K562 (cell line): ENCODE results near the gene SLC39A6. TPM values are rescaled to one million over a fixed set of nuclear protein-coding genes. Genes with fewer than 3 reads are reported as not detected.

Experiments used
- ATAC-seq: fragments of 200-7000 bp; cut with Tn5 transposase; 3 replicates; pipeline ENCODE4 v1.9.1; 2020; ENCODE audit warnings: moderate library complexity
- BruUV-seq: library from RNA; stranded (reverse); fragments of 400-500 nt; replicated peaks from 2 replicates; lab custom pipeline; 2021; lab: Mats Ljungman, UMichigan
- CTCF ChIA-PET: fragments of 300-600 bp; formaldehyde crosslinking; extraction: SDS; loops from one replicate; lab custom pipeline; 2021; ENCODE audit warnings: low intra/inter-chr PET ratio; lab: Yijun Ruan, JAX
- POLR2A ChIA-PET: fragments of 300-600, 350-650 bp; sonication (Branson Sonifier 250); formaldehyde crosslinking; extraction: SDS; loops from one replicate; lab custom pipeline; 2021; ENCODE audit warnings: antibody characterized with exemption, inconsistent platforms; lab: Yijun Ruan, JAX
- DNase-seq, 4 experiments: peaks; one replicate each; pipeline versions ENCODE4 v3.0.0 to v3.0.0-alpha.2; 2011 to 2018; ENCODE audit warnings: low spot score in 3 of 4, mixed read lengths in 3 of 4; ENCODE audit errors: extremely low read depth in 1 of 4
- FAIRE-seq: peaks from 2 replicates; lab custom pipeline; 2011; peaks lifted over from hg19 to GRCh38; lab: Jason Lieb, UNC
- H2AFZ ChIP-seq: 2 replicates; pipeline ENCODE4 v1.6.0; 2011; ENCODE audit warnings: low read depth, low read length, control low read depth, inconsistent platforms
- H3K27ac ChIP-seq: fragments of 200-600 bp; 3 replicates; pipeline ENCODE4 v1.8.0; 2011; ENCODE audit warnings: low read depth, mild to moderate bottlenecking, control low read depth, inconsistent platforms, low read length, moderate library complexity, mixed read lengths; ENCODE audit errors: extremely low read depth
- H3K27me3 ChIP-seq, 2 experiments: fragments of 300-600 bp in 1 of 2; 2 replicates in 1 of 2; 3 replicates in 1 of 2; pipeline versions ENCODE4 v1.6.0 to v1.8.0; 2011; ENCODE audit warnings: inconsistent platforms in 2 of 2, low read length in 2 of 2, mild to moderate bottlenecking in 1 of 2, mixed read lengths in 1 of 2, moderate library complexity in 1 of 2; ENCODE audit not compliant: control insufficient read depth in 2 of 2, insufficient read depth in 2 of 2
- H3K36me3 ChIP-seq: fragments of 300-600 bp; 3 replicates; pipeline ENCODE4 v1.8.0; 2011; ENCODE audit warnings: mild to moderate bottlenecking, low read length, inconsistent platforms; ENCODE audit not compliant: control insufficient read depth, insufficient read depth
- H3K4me1 ChIP-seq, 2 experiments: fragments of 200-600 bp in 1 of 2; replicated peaks in 1 of 2; 2 replicates in 1 of 2; 3 replicates in 1 of 2; pipeline versions ENCODE4 v1.5.1 to v1.8.0; 2011; ENCODE audit warnings: inconsistent platforms in 2 of 2, low read length in 2 of 2, mild to moderate bottlenecking in 1 of 2, mixed read lengths in 1 of 2, moderate library complexity in 1 of 2; ENCODE audit not compliant: control insufficient read depth in 2 of 2, insufficient read depth in 2 of 2
- H3K4me2 ChIP-seq: 2 replicates; pipeline ENCODE4 v1.6.1; 2011; ENCODE audit warnings: low read length, control low read depth, inconsistent platforms, mixed read lengths; ENCODE audit not compliant: insufficient read depth
- H3K4me3 ChIP-seq: fragments of 200-600 bp; sonication (generic), shearing (Covaris generic); 2 replicates; pipeline ENCODE4 v1.5.1; 2016; ENCODE audit warnings: control low read depth, inconsistent platforms
- H3K79me2 ChIP-seq: fragments of 200-600 bp; 3 replicates; pipeline ENCODE4 v1.8.0; 2011; ENCODE audit warnings: low read length, inconsistent platforms; ENCODE audit not compliant: control insufficient read depth, insufficient read depth
- H3K9ac ChIP-seq, 2 experiments: 2 replicates each; pipeline versions ENCODE4 v1.6.0 to v1.6.1; 2011; ENCODE audit warnings: low read depth in 2 of 2, low read length in 2 of 2, control low read depth in 1 of 2, inconsistent platforms in 1 of 2, mild to moderate bottlenecking in 1 of 2, mixed read lengths in 1 of 2; ENCODE audit not compliant: insufficient read depth in 1 of 2
- H3K9me1 ChIP-seq: one replicate; pipeline ENCODE4 v1.6.0; 2011; ENCODE audit warnings: inconsistent platforms, mild to moderate bottlenecking, low read length, moderate library complexity; ENCODE audit not compliant: control insufficient read depth, insufficient read depth
- H3K9me3 ChIP-seq: replicated peaks from 2 replicates; pipeline ENCODE4 v1.5.1; 2011; ENCODE audit warnings: low read depth, low read length, inconsistent platforms; ENCODE audit not compliant: control insufficient read depth, insufficient read depth
- H4K20me1 ChIP-seq: replicated peaks from 2 replicates; pipeline ENCODE4 v1.6.1; 2011; ENCODE audit warnings: low read length, inconsistent platforms, mixed read lengths; ENCODE audit not compliant: control insufficient read depth, insufficient read depth
- BACH1 ChIP-seq: fragments of 200-800 bp; sonication (Bioruptor generic); IDR thresholded peaks from 2 replicates; pipeline ENCODE4 v1.6.1; 2016; ENCODE audit warnings: missing genetic modification characterization, missing compliant biosample characterization
- CHCHD3 ChIP-seq: fragments of 250-450 bp; sonication (Bioruptor Pico); IDR thresholded peaks from 2 replicates; pipeline ENCODE4 v2.1.2; 2022; ENCODE audit warnings: mild to moderate bottlenecking
- E2F3 ChIP-seq: fragments of 250-450 bp; sonication (Bioruptor Pico); IDR thresholded peaks from 2 replicates; pipeline ENCODE4 v1.4.0; 2020; ENCODE audit warnings: mild to moderate bottlenecking
- FOXA1 ChIP-seq: fragments of 450-650 bp; IDR thresholded peaks from 2 replicates; pipeline ENCODE4 v1.6.1; 2016; ENCODE audit warnings: mild to moderate bottlenecking, borderline replicate concordance
- GATAD2B ChIP-seq: fragments of 450-650 bp; IDR thresholded peaks from 2 replicates; pipeline ENCODE4 v1.6.1; 2017; ENCODE audit warnings: mild to moderate bottlenecking, borderline replicate concordance
- HDAC1 ChIP-seq, 2 experiments: fragments of 450-650 bp; IDR thresholded peaks; 2 replicates each; pipeline ENCODE4 v1.6.1; 2016 to 2017; ENCODE audit warnings: inconsistent platforms in 1 of 2, mild to moderate bottlenecking in 1 of 2, moderate library complexity in 1 of 2
- LARP7 ChIP-seq: fragments of 450-650 bp; IDR thresholded peaks from 2 replicates; pipeline ENCODE4 v1.6.1; 2016
- MEIS2 ChIP-seq: fragments of 450-650 bp; IDR thresholded peaks from 2 replicates; pipeline ENCODE4 v1.6.1; 2014; ENCODE audit warnings: mild to moderate bottlenecking; ENCODE audit not compliant: partially characterized antibody
- TGIF2 ChIP-seq: sonication (generic); formaldehyde crosslinking; IDR thresholded peaks from 2 replicates; pipeline ENCODE4 v1.8.1; 2022; ENCODE audit warnings: mild to moderate bottlenecking, missing genetic modification reagents, moderate library complexity
- THRAP3 ChIP-seq: fragments of 450-650 bp; IDR thresholded peaks from 2 replicates; pipeline ENCODE4 v1.6.1; 2016; ENCODE audit warnings: mild to moderate bottlenecking, inconsistent platforms, borderline replicate concordance
- USF1 ChIP-seq: sonication (generic); formaldehyde crosslinking; IDR thresholded peaks from 2 replicates; pipeline ENCODE4 v1.9.0; 2022; ENCODE audit warnings: mild to moderate bottlenecking, missing genetic modification reagents
- VEZF1 ChIP-seq: fragments of 200-800 bp; sonication (Bioruptor generic); IDR thresholded peaks from 2 replicates; pipeline ENCODE4 v1.6.1; 2017; ENCODE audit warnings: missing genetic modification characterization, missing compliant biosample characterization
- ZNF584 ChIP-seq: fragments of 200-800 bp; sonication (Bioruptor generic); IDR thresholded peaks from 2 replicates; pipeline ENCODE4 v1.6.1; 2016; ENCODE audit warnings: low read depth, mild to moderate bottlenecking, missing genetic modification characterization, missing compliant biosample characterization
- WGBS: fragments of 100-300 bp; shearing (Covaris generic); methylation state at CpG from one replicate; pipeline ENCODE4 v1.1.6; 2016; ENCODE audit warnings: low coverage, mixed read lengths; ENCODE audit not compliant: insufficient coverage; ENCODE audit errors: missing lambda C conversion rate; 5-methylcytosine and 5-hydroxymethylcytosine counted together
- in situ Hi-C: fragments of 300-500 bp; cut with MboI; formaldehyde crosslinking; loops from 4 replicates; pipeline ENCODE4 v1.15.0; 2018; ENCODE audit warnings: inconsistent platforms, mixed read lengths
- intact Hi-C: fragments of 100-400 bp; cut with micrococcal nuclease; formaldehyde crosslinking; loops from 2 replicates; pipeline ENCODE4 v1.14.2; 2022
- polyA plus RNA-seq, 8 experiments: library from polyadenylated mRNA; depleted of rRNA in 4 of 8; stranded (reverse) in 5 of 8; unstranded in 3 of 8; fragments of >200 nt; fragmentation: Nextera tagmentation in 2 of 8; fragmentation: Illumina TruSeq in 1 of 8; extraction: Ambion mirVana in 2 of 8; extraction: Trizol in 1 of 8; gene quantifications; 2 replicates each; pipeline versions ENCODE4 v1.2.1 to v1.2.3, GENCODE V29; 2011 to 2014; ENCODE audit warnings: inconsistent platforms in 1 of 8, missing spikeins in 1 of 8
- total RNA-seq, 7 experiments: library from RNA; depleted of rRNA in 6 of 7; stranded (reverse); fragments of >200 nt in 6 of 7; fragmentation: Illumina TruSeq in 2 of 7; extraction: Trizol in 2 of 7; gene quantifications; 2 replicates each; pipeline versions ENCODE4 v1.2.1 to v1.2.3, GENCODE V29; 2011 to 2021; ENCODE audit warnings: low replicate concordance in 1 of 7
- TF ChIP-seq, protein P1 (sequence below): fragments of 250-450 bp; sonication (Bioruptor Pico); IDR thresholded peaks from 2 replicates; pipeline ENCODE4 v1.5.0; 2021; ENCODE audit warnings: mild to moderate bottlenecking, borderline replicate concordance

SLC39A6 gene
- total and polyA plus RNA-seq, 9 of the 15 experiments (the other 6 are each of a cell fraction or from before 2014, with no cell fraction given) = 5.6 to 23.8 (median 17.4) TPM

DNA sequence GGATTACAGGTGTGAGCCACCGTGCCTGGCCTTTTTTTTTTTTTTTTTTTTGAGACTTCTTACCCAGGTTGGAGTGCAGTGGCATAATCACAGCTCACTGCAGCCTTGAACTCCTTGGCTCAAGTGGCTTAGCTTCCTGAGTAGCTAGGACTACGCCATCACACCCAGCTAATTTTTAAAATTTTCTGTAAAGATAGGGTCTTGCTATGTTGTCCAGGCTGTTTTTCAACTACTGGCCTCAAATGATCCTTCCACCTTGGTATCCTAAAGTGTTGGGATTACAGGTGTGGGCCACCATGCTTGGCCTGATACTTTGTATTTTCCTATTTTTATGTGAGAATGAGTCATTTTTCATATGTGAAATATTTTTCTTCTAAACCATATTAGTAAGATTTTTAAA, 14.3 kb upstream of the SLC39A6 start:
- FAIRE-seq = no peak
- intact Hi-C loops (no loop called here), in situ Hi-C loops (no loop called here)
- no TSS peak for BruUV-seq
- 100% methylated on average over 1 of the region's 2 CpGs for WGBS
- Histone ChIP-seq H3K27me3 (no peaks in the 10 kb centered on the region), H3K9ac (no peak overlapping the region), H3K79me2 (no peaks in the 10 kb centered on the region; the same call in 2 of the 3 replicates), H3K9me3 (no peaks in the 10 kb centered on the region), H3K4me2 (no peak overlapping the region), H3K4me1 (no peaks in the 10 kb centered on the region), H4K20me1 (no peaks in the 10 kb centered on the region), H3K4me3 (no peak overlapping the region), H2AFZ (no peak overlapping the region), H3K36me3 (peaks cover 95% of the 10 kb centered on the region), H3K27ac (no peak overlapping the region), H3K9me1 (no peaks in the 10 kb centered on the region)
- no peak for DNase-seq
- CTCF ChIA-PET = no interaction called here
- ATAC-seq = no peak
- POLR2A ChIA-PET = interaction anchor here (1.4 kb wide), 2 partner anchors 11 to 14 kb away, joined by 4 to 5 read pairs; partner anchors contain the start of gene SLC39A6
- no peak for TF ChIP-seq BACH1 (tag)
- TF ChIP-seq THRAP3 = no peak
- TF ChIP-seq FOXA1 = no peak
- TF ChIP-seq LARP7 = no peak
- TF ChIP-seq CHCHD3 = no peak
- TF ChIP-seq GATAD2B = no peak
- TF ChIP-seq TGIF2 = no peak
- no peak for TF ChIP-seq MEIS2
- no peak for TF ChIP-seq HDAC1 (IDR thresholded peaks at IDR 0.05)
- no peak for TF ChIP-seq ZNF584 (CRISPR knock-in tag)
- TF ChIP-seq USF1 (CRISPR knock-in tag) = no peak
- TF ChIP-seq, protein P1, sequence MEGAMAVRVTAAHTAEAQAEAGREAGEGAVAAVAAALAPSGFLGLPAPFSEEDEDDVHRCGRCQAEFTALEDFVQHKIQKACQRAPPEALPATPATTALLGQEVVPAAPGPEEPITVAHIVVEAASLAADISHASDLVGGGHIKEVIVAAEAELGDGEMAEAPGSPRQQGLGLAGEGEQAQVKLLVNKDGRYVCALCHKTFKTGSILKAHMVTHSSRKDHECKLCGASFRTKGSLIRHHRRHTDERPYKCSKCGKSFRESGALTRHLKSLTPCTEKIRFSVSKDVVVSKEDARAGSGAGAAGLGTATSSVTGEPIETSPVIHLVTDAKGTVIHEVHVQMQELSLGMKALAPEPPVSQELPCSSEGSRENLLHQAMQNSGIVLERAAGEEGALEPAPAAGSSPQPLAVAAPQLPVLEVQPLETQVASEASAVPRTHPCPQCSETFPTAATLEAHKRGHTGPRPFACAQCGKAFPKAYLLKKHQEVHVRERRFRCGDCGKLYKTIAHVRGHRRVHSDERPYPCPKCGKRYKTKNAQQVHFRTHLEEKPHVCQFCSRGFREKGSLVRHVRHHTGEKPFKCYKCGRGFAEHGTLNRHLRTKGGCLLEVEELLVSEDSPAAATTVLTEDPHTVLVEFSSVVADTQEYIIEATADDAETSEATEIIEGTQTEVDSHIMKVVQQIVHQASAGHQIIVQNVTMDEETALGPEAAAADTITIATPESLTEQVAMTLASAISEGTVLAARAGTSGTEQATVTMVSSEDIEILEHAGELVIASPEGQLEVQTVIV = no peak
- no peak for TF ChIP-seq E2F3 (CRISPR knock-in tag)
- TF ChIP-seq VEZF1 (CRISPR knock-in tag) = no peak
